NCI-H446 treated with DMSO at 0.1 percent for 48 hours (cell line): ENCODE measurements around the gene ANKRD40.
"Not testable (repeated sequence)": the region's sequence is repeated elsewhere in the genome, so short reads cannot be mapped to it uniquely, and the experiment has no call there.

Source experiments
- DNase-seq: peaks from one replicate; lab custom pipeline; 2025; lab: John Stamatoyannopoulos, UW

Gene ANKRD40

GRCh38 chr17:50686494-50687199, 21.1 kb downstream of the ANKRD40 start:
- peak; percentile 71 for DNase-seq

- no peak for DNase-seq
Measured at GRCh38 chr17:50685691-50686493, 21.8 kb downstream of the ANKRD40 start.

- no peak for DNase-seq
Measured at GRCh38 chr17:50685334-50685665, 22.4 kb downstream of the ANKRD40 start.

- DNase-seq = no peak
Measured at GRCh38 chr17:50684612-50685333, 22.9 kb downstream of the ANKRD40 start.

GRCh38 chr17:50684288-50684611, 23.5 kb downstream of the ANKRD40 start:
- no peak for DNase-seq

- DNase-seq = no peak
Measured at GRCh38 chr17:50683434-50684287, 24.1 kb downstream of the ANKRD40 start.

- DNase-seq = no peak
Measured at GRCh38 chr17:50682938-50683337, 24.8 kb downstream of the ANKRD40 start.

- DNase-seq = no peak
Measured at GRCh38 chr17:50682441-50682840, 25.3 kb downstream of the ANKRD40 start.

- DNase-seq = no peak
Measured at GRCh38 chr17:50681263-50682200, 26.2 kb downstream of the ANKRD40 start.

GRCh38 chr17:50680543-50681262, 27.0 kb downstream of the ANKRD40 start:
- DNase-seq = not testable (repeated sequence)

GRCh38 chr17:50680126-50680525, 27.6 kb downstream of the ANKRD40 start:
- DNase-seq = no peak

GRCh38 chr17:50679008-50679544, 28.6 kb downstream of the ANKRD40 start:
- DNase-seq = no peak

GRCh38 chr17:50677851-50678375, 29.8 kb downstream of the ANKRD40 start:
- no peak for DNase-seq

- no peak for DNase-seq
Measured at GRCh38 chr17:50676065-50676975, 31.4 kb downstream of the ANKRD40 start.

GRCh38 chr17:50675627-50676026, 32.1 kb downstream of the ANKRD40 start:
- no peak for DNase-seq

- no peak for DNase-seq
Measured at GRCh38 chr17:50675190-50675589, 32.5 kb downstream of the ANKRD40 start.

- no peak for DNase-seq
Measured at GRCh38 chr17:50672831-50673551, 34.7 kb downstream of the ANKRD40 start.

- DNase-seq = no peak
Measured at GRCh38 chr17:50672071-50672470, 35.6 kb downstream of the ANKRD40 start.
